Trophoblast cell (in vitro differentiated cells and primary cell): ENCODE measurements around the gene KDM4B.
A peak's percentile ranks its signal among the peaks of the same experiment; 100 is the strongest.

Experiments
- DNase-seq, 2 donors: peaks; one replicate each; pipeline ENCODE4 v3.0.0-alpha.2; 2016
- H2AFZ ChIP-seq: 2 replicates; pipeline ENCODE4 v1.6.1; 2013; ENCODE audit warnings: low read length, moderate library complexity, mild to moderate bottlenecking; ENCODE audit not compliant: insufficient read depth, poor library complexity
- H2AK5ac ChIP-seq: 2 replicates; pipeline ENCODE4 v1.6.1; 2013; ENCODE audit warnings: mild to moderate bottlenecking, low read length
- H2BK120ac ChIP-seq: 2 replicates; pipeline ENCODE4 v1.6.1; 2013; ENCODE audit warnings: low read length, mild to moderate bottlenecking, moderate library complexity; ENCODE audit not compliant: insufficient read depth, poor library complexity
- H2BK12ac ChIP-seq: 2 replicates; pipeline ENCODE4 v1.6.1; 2013; ENCODE audit warnings: mild to moderate bottlenecking, low read length, moderate library complexity
- H2BK5ac ChIP-seq: 2 replicates; pipeline ENCODE4 v1.6.1; 2013; ENCODE audit warnings: low read length, low read depth, moderate library complexity, mild to moderate bottlenecking; ENCODE audit not compliant: poor library complexity
- H3K14ac ChIP-seq: 2 replicates; pipeline ENCODE4 v1.6.1; 2013; ENCODE audit warnings: mild to moderate bottlenecking, low read length
- H3K18ac ChIP-seq: 2 replicates; pipeline ENCODE4 v1.6.1; 2013; ENCODE audit warnings: mild to moderate bottlenecking, low read length
- H3K23ac ChIP-seq: 2 replicates; pipeline ENCODE4 v1.6.1; 2013; ENCODE audit warnings: low read length
- H3K27ac ChIP-seq: 2 replicates; pipeline ENCODE4 v1.5.1; 2013; ENCODE audit warnings: low read depth, mild to moderate bottlenecking, inconsistent platforms, low read length, moderate library complexity
- H3K27me3 ChIP-seq: 2 replicates; pipeline ENCODE4 v1.6.1; 2013; ENCODE audit warnings: inconsistent platforms, mild to moderate bottlenecking, low read length, moderate library complexity; ENCODE audit not compliant: insufficient read depth
- H3K36me3 ChIP-seq, 2 experiments: 1 replicate in 1 of 2; 2 replicates in 1 of 2; pipeline ENCODE4 v1.6.1; 2013; ENCODE audit warnings: low read length in 2 of 2, mild to moderate bottlenecking in 2 of 2, moderate library complexity in 1 of 2; ENCODE audit not compliant: insufficient read depth in 2 of 2, control insufficient read depth in 1 of 2
- H3K4ac ChIP-seq: 2 replicates; pipeline ENCODE4 v1.6.1; 2013; ENCODE audit warnings: low read depth, mild to moderate bottlenecking, low read length, moderate library complexity
- H3K4me1 ChIP-seq, 2 experiments: 1 replicate in 1 of 2; 2 replicates in 1 of 2; pipeline ENCODE4 v1.6.1; 2013; ENCODE audit warnings: low read length in 2 of 2, mild to moderate bottlenecking in 2 of 2, moderate library complexity in 1 of 2; ENCODE audit not compliant: insufficient read depth in 2 of 2, control insufficient read depth in 1 of 2
- H3K4me2 ChIP-seq: 2 replicates; pipeline ENCODE4 v1.6.1; 2013; ENCODE audit warnings: inconsistent platforms, mild to moderate bottlenecking, low read length, moderate library complexity
- H3K4me3 ChIP-seq: 2 replicates; pipeline ENCODE4 v1.5.1; 2013; ENCODE audit warnings: mild to moderate bottlenecking, low read depth, low read length, inconsistent platforms
- H3K79me1 ChIP-seq: one replicate; pipeline ENCODE4 v1.6.1; 2013; ENCODE audit warnings: low read length
- H3K79me2 ChIP-seq: 2 replicates; pipeline ENCODE4 v1.6.1; 2013; ENCODE audit warnings: low read length, mild to moderate bottlenecking; ENCODE audit not compliant: control insufficient read depth, insufficient read depth, poor library complexity
- H3K9ac ChIP-seq: 2 replicates; pipeline ENCODE4 v1.6.1; 2013; ENCODE audit warnings: mild to moderate bottlenecking, low read length
- H3K9me3 ChIP-seq: 2 replicates; pipeline ENCODE4 v1.6.1; 2013; ENCODE audit warnings: low read depth, mild to moderate bottlenecking, control low read depth, inconsistent platforms, low read length; ENCODE audit not compliant: insufficient read depth
- H4K12ac ChIP-seq: 2 replicates; pipeline ENCODE4 v1.6.1; 2013; ENCODE audit warnings: low read depth, mild to moderate bottlenecking, low read length, moderate library complexity
- H4K8ac ChIP-seq: 2 replicates; pipeline ENCODE4 v1.6.1; 2013; ENCODE audit warnings: low read depth, mild to moderate bottlenecking, low read length, moderate library complexity
- H4K91ac ChIP-seq: one replicate; pipeline ENCODE4 v1.6.1; 2013; ENCODE audit warnings: low read depth, mild to moderate bottlenecking, low read length, moderate library complexity
- WGBS: extraction: QIAGEN DNeasy Blood & Tissue Kit; methylation state at CpG from one replicate; pipeline ENCODE4 v1.1.7; 2013; ENCODE audit warnings: missing lambda C conversion rate; ENCODE audit not compliant: insufficient read length, insufficient coverage; ENCODE audit errors: extremely low coverage; 5-methylcytosine and 5-hydroxymethylcytosine counted together

The KDM4B gene

DNA sequence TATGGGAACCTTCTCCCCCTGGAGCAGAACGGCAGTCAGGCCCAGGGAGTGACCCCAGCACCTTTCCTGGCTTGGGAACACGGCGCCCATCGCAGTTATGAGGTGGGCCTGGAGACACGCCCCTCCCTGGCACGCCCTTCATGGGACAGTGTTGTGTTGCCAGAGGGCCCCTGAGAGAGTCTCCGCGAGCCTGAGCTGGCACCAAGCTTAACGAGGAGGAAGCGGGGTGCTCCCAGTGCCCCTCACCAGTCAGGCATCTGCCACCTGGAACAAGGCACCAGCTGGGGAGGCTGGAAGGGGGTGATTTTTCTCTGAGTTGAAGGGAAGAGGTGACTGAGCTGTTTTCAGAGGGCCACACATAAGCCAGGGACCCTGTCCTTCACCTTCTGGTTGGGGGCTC is 180.6 kb downstream of the KDM4B start:
- Histone ChIP-seq H3K4me3 (no peak overlapping the region), H2BK120ac (peak overlapping the region; percentile 13), H4K12ac (no peak overlapping the region), H3K14ac (no peak overlapping the region), H4K91ac (peak overlapping the region; percentile 40), H3K18ac (no peak overlapping the region), H3K27me3 (no peaks in the 10 kb centered on the region), H2BK5ac (no peak overlapping the region), H3K79me1 (no peaks in the 10 kb centered on the region), H2AFZ (no peak overlapping the region), H3K23ac (no peak overlapping the region), H3K4me2 (no peak overlapping the region), H2BK12ac (no peak overlapping the region), H3K9ac (no peak overlapping the region), H3K36me3 (peaks cover 61 to 67% of the 10 kb centered on the region in 2 experiments), H3K4ac (no peak overlapping the region), H3K4me1 (no peaks in the 10 kb centered on the region), H3K9me3 (no peaks in the 10 kb centered on the region), H3K79me2 (no peaks in the 10 kb centered on the region), H3K27ac (no peak overlapping the region), H2AK5ac (no peak overlapping the region), H4K8ac (no peak overlapping the region)
- peak in 1 of 2 donors; percentile 42 for DNase-seq
- no CpG with 5 or more reads among the region's 10 CpGs for WGBS

DNA sequence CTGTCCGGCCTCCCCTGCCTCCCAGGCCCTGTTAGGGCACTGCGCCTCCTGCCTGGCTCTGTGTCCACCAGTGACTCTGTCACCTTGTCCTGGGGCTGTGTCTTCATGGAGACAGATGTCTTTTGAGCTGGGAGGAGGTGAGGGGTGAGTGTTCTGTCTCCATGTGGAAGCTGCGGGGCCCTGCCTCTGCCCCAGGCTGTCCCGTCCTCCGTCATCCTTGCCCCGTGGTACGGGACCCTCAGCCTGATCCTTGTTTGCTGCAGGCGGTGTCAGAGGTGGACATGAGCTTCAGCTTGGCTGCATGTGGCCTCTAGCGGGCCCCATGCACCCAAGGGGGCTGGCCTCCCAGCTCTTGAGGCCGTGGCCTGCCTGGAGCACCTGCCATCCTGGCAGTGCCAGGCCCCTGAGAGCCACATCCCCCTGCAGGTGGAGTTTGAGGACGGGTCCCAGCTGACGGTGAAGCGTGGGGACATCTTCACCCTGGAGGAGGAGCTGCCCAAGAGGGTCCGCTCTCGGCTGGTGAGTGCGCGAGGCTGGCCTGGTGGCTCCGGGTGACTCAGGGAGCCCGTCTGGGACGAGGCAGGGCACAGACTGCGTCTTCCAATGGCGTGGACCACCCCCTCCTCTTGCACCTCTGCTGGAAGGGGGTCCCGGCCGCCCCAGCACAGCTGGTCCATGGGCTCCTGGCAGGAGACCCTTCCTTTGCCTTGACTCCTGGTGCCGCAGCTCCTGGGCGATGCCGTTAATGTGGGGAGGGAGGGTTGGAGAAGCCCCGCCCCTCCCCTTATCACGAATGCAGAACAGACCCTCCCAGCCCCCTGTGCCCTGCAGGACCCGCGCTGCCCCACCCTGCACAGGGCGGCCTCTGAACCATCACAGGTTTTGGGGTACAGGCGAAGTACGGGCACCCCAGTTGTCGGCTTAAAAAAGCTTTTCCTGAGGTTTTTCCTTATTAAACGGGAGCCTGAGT is 181.3 kb downstream of the KDM4B start:
- no peaks in the 10 kb centered on the region for H3K79me2 ChIP-seq
- no peak overlapping the region for H3K9ac ChIP-seq
- H2BK120ac ChIP-seq = no peak overlapping the region
- no peak overlapping the region for H4K91ac ChIP-seq
- no peak overlapping the region for H2BK5ac ChIP-seq
- H3K79me1 ChIP-seq = no peaks in the 10 kb centered on the region
- peaks cover 56 to 63% of the 10 kb centered on the region in 2 experiments for H3K36me3 ChIP-seq
- no peak overlapping the region for H3K4me2 ChIP-seq
- no peak overlapping the region for H4K8ac ChIP-seq
- no peak overlapping the region for H2BK12ac ChIP-seq
- no peaks in the 10 kb centered on the region for H3K9me3 ChIP-seq
- H3K14ac ChIP-seq = no peak overlapping the region
- H3K4ac ChIP-seq = no peak overlapping the region
- H3K23ac ChIP-seq = no peak overlapping the region
- no CpG with 5 or more reads among the region's 36 CpGs for WGBS
- H3K4me1 ChIP-seq = no peaks in the 10 kb centered on the region
- H2AFZ ChIP-seq = no peak overlapping the region
- no peak overlapping the region for H3K4me3 ChIP-seq
- H3K18ac ChIP-seq = no peak overlapping the region
- H3K27me3 ChIP-seq = no peaks in the 10 kb centered on the region
- no peak overlapping the region for H2AK5ac ChIP-seq
- no peak overlapping the region for H3K27ac ChIP-seq
- H4K12ac ChIP-seq = no peak overlapping the region
- DNase-seq = peak; percentile 96

DNA sequence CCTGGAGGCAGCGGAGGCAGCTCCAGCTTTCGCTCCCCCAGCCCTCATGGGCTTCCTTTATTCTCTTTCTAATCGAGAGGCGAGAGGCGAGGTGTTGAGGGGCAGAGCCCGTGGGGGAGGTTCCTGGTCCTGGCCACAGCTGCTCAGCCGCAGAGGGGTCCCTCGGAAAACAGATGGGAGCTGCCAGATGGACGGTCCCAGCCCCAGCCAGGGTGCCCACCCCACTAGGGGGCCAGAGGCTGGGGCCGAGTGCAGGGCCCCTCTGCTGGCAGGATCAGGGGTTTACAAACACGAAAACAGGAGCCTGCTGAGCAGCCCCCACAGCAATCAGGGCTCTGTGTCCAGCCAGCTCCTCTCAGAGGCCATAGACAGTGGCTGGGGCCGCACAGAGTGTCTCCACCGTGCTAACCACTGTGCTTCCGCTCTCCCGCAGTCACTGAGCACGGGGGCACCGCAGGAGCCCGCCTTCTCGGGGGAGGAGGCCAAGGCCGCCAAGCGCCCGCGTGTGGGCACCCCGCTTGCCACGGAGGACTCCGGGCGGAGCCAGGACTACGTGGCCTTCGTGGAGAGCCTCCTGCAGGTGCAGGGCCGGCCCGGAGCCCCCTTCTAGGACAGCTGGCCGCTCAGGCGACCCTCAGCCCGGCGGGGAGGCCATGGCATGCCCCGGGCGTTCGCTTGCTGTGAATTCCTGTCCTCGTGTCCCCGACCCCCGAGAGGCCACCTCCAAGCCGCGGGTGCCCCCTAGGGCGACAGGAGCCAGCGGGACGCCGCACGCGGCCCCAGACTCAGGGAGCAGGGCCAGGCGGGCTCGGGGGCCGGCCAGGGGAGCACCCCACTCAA is 182.2 kb downstream of the KDM4B start:
- Histone ChIP-seq H2BK120ac (no peak overlapping the region), H3K23ac (no peak overlapping the region), H3K9me3 (no peaks in the 10 kb centered on the region), H2AFZ (no peak overlapping the region), H3K18ac (no peak overlapping the region), H3K4ac (no peak overlapping the region), H2BK12ac (no peak overlapping the region), H3K79me1 (no peaks in the 10 kb centered on the region), H3K14ac (no peak overlapping the region), H3K79me2 (no peaks in the 10 kb centered on the region), H3K4me2 (no peak overlapping the region), H3K4me3 (no peak overlapping the region), H4K91ac (no peak overlapping the region), H3K36me3 (peaks cover 49 to 56% of the 10 kb centered on the region in 2 experiments), H2BK5ac (no peak overlapping the region), H3K9ac (no peak overlapping the region), H4K12ac (no peak overlapping the region), H3K4me1 (no peaks in the 10 kb centered on the region), H3K27ac (no peak overlapping the region), H2AK5ac (no peak overlapping the region), H4K8ac (no peak overlapping the region), H3K27me3 (no peaks in the 10 kb centered on the region)
- DNase-seq = no peak
- WGBS = no CpG with 5 or more reads among the region's 52 CpGs

DNA sequence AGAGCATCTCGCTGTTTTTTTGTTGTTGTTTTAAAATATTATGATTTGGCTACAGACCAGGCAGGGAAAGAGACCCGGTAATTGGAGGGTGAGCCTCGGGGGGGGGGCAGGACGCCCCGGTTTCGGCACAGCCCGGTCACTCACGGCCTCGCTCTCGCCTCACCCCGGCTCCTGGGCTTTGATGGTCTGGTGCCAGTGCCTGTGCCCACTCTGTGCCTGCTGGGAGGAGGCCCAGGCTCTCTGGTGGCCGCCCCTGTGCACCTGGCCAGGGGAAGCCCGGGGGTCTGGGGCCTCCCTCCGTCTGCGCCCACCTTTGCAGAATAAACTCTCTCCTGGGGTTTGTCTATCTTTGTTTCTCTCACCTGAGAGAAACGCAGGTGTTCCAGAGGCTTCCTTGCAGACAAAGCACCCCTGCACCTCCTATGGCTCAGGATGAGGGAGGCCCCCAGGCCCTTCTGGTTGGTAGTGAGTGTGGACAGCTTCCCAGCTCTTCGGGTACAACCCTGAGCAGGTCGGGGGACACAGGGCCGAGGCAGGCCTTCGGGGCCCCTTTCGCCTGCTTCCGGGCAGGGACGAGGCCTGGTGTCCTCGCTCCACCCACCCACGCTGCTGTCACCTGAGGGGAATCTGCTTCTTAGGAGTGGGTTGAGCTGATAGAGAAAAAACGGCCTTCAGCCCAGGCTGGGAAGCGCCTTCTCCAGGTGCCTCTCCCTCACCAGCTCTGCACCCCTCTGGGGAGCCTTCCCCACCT is 183.3 kb downstream of the KDM4B start:
- Histone ChIP-seq H3K14ac (no peak overlapping the region), H3K36me3 (peaks cover 40 to 47% of the 10 kb centered on the region in 2 experiments), H4K8ac (no peak overlapping the region), H2BK120ac (no peak overlapping the region), H4K12ac (no peak overlapping the region), H3K18ac (no peak overlapping the region), H4K91ac (no peak overlapping the region), H3K27ac (no peak overlapping the region), H2BK12ac (no peak overlapping the region), H3K9me3 (no peaks in the 10 kb centered on the region), H3K23ac (no peak overlapping the region), H3K4ac (no peak overlapping the region), H3K9ac (no peak overlapping the region), H3K4me3 (no peak overlapping the region), H3K4me1 (no peaks in the 10 kb centered on the region), H3K27me3 (no peaks in the 10 kb centered on the region), H2AK5ac (no peak overlapping the region), H2AFZ (no peak overlapping the region), H2BK5ac (no peak overlapping the region), H3K79me1 (no peaks in the 10 kb centered on the region), H3K79me2 (no peaks in the 10 kb centered on the region), H3K4me2 (no peak overlapping the region)
- no peak for DNase-seq
- no CpG with 5 or more reads among the region's 27 CpGs for WGBS
